Cardiac fibroblast (primary cell): ENCODE results near the gene C14orf132.

ENCODE experiments used
- DNase-seq, 2 donors: peaks; one replicate each; pipeline versions ENCODE4 v3.0.0 to v3.0.0-alpha.2; 2010; ENCODE audit warnings: low read depth in 2 of 2
- H3K4me3 ChIP-seq, 2 donors: replicated peaks in 1 of 2; 1 replicate in 1 of 2; 2 replicates in 1 of 2; pipeline ENCODE4 v1.5.1; 2011; ENCODE audit warnings: low read depth in 2 of 2, low read length in 2 of 2, mild to moderate bottlenecking in 2 of 2, moderate library complexity in 1 of 2
- TF ChIP-seq, protein P1 (sequence below): IDR thresholded peaks from one replicate; pipeline ENCODE4 v1.5.1; 2011; ENCODE audit warnings: low read depth, mild to moderate bottlenecking, low read length, inconsistent platforms

Gene C14orf132

GRCh38 chr14:96059519-96060135 lies 20.5 kb downstream of the C14orf132 start:
- DNase-seq, result no peak
- H3K4me3 ChIP-seq, result no peak overlapping the region
- TF ChIP-seq, protein P1, sequence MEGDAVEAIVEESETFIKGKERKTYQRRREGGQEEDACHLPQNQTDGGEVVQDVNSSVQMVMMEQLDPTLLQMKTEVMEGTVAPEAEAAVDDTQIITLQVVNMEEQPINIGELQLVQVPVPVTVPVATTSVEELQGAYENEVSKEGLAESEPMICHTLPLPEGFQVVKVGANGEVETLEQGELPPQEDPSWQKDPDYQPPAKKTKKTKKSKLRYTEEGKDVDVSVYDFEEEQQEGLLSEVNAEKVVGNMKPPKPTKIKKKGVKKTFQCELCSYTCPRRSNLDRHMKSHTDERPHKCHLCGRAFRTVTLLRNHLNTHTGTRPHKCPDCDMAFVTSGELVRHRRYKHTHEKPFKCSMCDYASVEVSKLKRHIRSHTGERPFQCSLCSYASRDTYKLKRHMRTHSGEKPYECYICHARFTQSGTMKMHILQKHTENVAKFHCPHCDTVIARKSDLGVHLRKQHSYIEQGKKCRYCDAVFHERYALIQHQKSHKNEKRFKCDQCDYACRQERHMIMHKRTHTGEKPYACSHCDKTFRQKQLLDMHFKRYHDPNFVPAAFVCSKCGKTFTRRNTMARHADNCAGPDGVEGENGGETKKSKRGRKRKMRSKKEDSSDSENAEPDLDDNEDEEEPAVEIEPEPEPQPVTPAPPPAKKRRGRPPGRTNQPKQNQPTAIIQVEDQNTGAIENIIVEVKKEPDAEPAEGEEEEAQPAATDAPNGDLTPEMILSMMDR, result no peak

DNA sequence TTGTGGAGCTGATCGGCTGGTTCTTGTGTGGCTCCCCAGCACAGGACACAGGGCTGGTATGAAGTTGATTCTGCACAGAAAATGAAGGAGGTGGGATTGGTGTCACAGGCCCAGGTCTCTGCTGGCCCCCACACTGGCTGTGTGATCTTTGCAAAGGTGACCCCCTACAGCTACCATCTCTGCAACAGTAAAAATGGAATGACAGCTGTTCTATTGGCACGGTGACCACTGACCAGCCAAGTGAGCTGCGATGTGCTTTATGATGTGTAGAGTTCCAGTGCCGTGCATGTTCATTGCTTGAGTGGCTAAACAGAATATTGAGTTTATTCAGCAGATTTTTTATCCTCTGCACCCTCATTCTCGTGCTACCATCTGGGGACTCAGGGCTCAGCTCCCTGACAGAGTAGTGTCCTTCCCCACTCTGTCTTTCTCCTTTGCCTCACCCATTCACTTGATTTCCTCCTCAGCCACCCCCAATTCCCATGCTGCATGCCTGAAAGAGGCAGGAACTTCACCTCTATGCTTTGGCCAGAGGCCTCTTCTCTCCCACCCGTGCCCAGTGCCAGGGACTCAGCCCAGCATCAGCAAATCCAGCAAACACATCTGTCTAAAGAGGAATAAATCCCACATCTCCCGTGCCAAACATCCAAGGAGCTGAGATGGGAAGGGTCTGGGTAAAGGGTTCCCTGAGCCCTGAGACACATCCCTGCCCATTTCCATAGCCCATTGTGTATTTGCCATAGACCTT lies 21.2 kb downstream of the C14orf132 start:
- TF ChIP-seq, protein P1, result no peak
- no peak overlapping the region for H3K4me3 ChIP-seq
- DNase-seq, result no peak

DNA sequence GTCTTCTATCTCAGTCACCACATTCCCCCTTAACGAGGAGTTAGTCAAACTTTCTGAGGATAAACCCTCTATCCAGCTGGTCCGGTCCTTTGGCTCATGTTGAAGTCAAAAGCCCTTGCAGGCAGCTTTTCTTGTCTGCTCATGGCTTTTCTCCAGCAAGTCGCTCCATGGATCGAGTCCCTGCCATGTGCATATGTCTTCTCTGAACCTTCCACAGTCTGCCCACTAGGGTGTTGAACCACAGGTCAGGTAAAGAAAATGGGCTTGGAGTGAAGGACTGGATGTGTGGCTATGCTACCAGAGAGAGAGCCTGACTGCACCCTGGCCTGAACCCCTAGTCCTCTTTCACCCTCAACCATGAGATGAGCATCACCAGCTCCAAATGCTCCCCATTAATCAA lies 22.8 kb downstream of the C14orf132 start:
- no peak overlapping the region for H3K4me3 ChIP-seq
- TF ChIP-seq, protein P1, result no peak
- no peak for DNase-seq

GRCh38 chr14:96062506-96062905 lies 23.3 kb downstream of the C14orf132 start:
- no peak overlapping the region for H3K4me3 ChIP-seq
- TF ChIP-seq, protein P1, result no peak
- DNase-seq, result no peak

DNA sequence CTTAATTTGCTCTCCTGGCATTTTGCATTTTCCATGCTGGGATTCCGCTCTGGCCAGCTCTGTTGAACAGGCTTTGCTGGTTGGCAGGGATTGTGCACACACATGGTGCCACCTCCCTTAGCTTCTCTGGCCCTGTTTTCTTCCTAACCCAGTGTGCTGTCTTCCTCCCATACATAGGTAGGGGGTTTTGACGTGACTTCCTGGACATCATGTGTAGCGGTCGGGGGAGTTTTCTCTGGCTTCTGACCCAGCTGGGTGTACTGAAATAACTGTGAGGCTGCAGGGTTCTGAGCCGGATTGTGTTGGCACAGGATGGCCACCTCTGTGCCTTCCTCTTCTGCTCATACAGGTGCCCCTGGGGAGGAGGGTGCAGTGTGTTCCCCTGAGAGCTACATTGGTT lies 25.7 kb downstream of the C14orf132 start:
- DNase-seq, result no peak
- TF ChIP-seq, protein P1, result no peak
- no peak overlapping the region for H3K4me3 ChIP-seq

- TF ChIP-seq, protein P1, result no peak
- DNase-seq, result no peak
- H3K4me3 ChIP-seq, result no peak overlapping the region
Observed at GRCh38 chr14:96065661-96066459, 26.7 kb downstream of the C14orf132 start.
